Panc1 (cell line): ENCODE measurements around the gene NEMF. TPM values are rescaled to one million over a fixed set of nuclear protein-coding genes. Genes with fewer than 3 reads are reported as not detected.

ENCODE experiments used
- ATAC-seq: fragments of 200-7000 bp; cut with Tn5 transposase; 2 replicates; pipeline ENCODE4 v1.9.1; 2020; ENCODE audit warnings: mild to moderate bottlenecking, moderate library complexity
- BruUV-seq: library from RNA; stranded (reverse); fragments of 400-500 nt; replicated peaks from 2 replicates; lab custom pipeline; 2021; lab: Mats Ljungman, UMichigan
- CTCF ChIA-PET: fragments of 300-600 bp; sonication (Branson Sonifier 250); formaldehyde crosslinking; loops from one replicate; lab custom pipeline; 2022; ENCODE audit warnings: antibody characterized with exemption; lab: Charles Lee
- POLR2A ChIA-PET: fragments of 300-600 bp; sonication (Branson Sonifier 250); formaldehyde crosslinking; loops from one replicate; lab custom pipeline; 2022; ENCODE audit warnings: antibody characterized with exemption; lab: Charles Lee
- DNase-seq: peaks from one replicate; pipeline ENCODE4 v3.0.0-alpha.2; 2010; ENCODE audit warnings: low read depth, low spot score
- H3K27ac ChIP-seq: 2 replicates; pipeline ENCODE4 v1.5.1; 2011; ENCODE audit warnings: mild to moderate bottlenecking, low read length, inconsistent platforms
- H3K27me3 ChIP-seq: fragments of 200-500 bp; sonication (Bioruptor generic); 2 replicates; pipeline ENCODE4 v1.6.0; 2014; ENCODE audit warnings: low read length, inconsistent platforms; ENCODE audit not compliant: control insufficient read depth, insufficient read depth
- H3K36me3 ChIP-seq: fragments of 200-500 bp; sonication (Bioruptor generic); 2 replicates; pipeline ENCODE4 v1.5.1; 2014; ENCODE audit warnings: inconsistent platforms, mild to moderate bottlenecking, low read length, moderate library complexity; ENCODE audit not compliant: control insufficient read depth, insufficient read depth
- H3K4me1 ChIP-seq: 2 replicates; pipeline ENCODE4 v1.5.1; 2011; ENCODE audit warnings: inconsistent platforms, mild to moderate bottlenecking, low read length, moderate library complexity; ENCODE audit not compliant: control insufficient read depth, insufficient read depth
- H3K4me3 ChIP-seq, 2 experiments: 2 replicates each; pipeline ENCODE4 v1.5.1; 2011 to 2012; ENCODE audit warnings: low read depth in 2 of 2, low read length in 2 of 2, mild to moderate bottlenecking in 2 of 2, inconsistent platforms in 1 of 2, moderate library complexity in 1 of 2
- H3K9me3 ChIP-seq: fragments of 200-500 bp; sonication (Bioruptor generic); 2 replicates; pipeline ENCODE4 v1.5.1; 2014; ENCODE audit warnings: low read depth, mild to moderate bottlenecking, inconsistent platforms, low read length, moderate library complexity; ENCODE audit not compliant: control insufficient read depth, insufficient read depth
- POLR2AphosphoS5 ChIP-seq: IDR thresholded peaks from 2 replicates; pipeline ENCODE4 v1.6.1; 2012; ENCODE audit warnings: mild to moderate bottlenecking, low read depth, low read length, moderate library complexity
- SIN3A ChIP-seq: IDR thresholded peaks from 2 replicates; pipeline ENCODE4 v1.6.1; 2012; ENCODE audit warnings: low read depth, mild to moderate bottlenecking, low read length, moderate library complexity, borderline replicate concordance; ENCODE audit not compliant: insufficient read depth
- TCF7L2 ChIP-seq: IDR thresholded peaks from 2 replicates; pipeline ENCODE4 v1.6.1; 2011; ENCODE audit warnings: mild to moderate bottlenecking, low read depth, low read length, inconsistent platforms
- in situ Hi-C: cut with HindIII; loops from 2 replicates; pipeline ENCODE4 v1.10.0; 2016; ENCODE audit warnings: low sequenced_read_pairs, low pct_unique_long_range_greater_than_20kb
- intact Hi-C: fragments of 100-400 bp; cut with micrococcal nuclease; formaldehyde crosslinking; loops from one replicate; pipeline ENCODE4 v1.10.0; 2022; ENCODE audit not compliant: unreplicated experiment
- total RNA-seq: library from RNA; stranded (reverse); gene quantifications from one replicate; pipeline ENCODE4 v1.2.1, GENCODE V29; 2021; ENCODE audit not compliant: unreplicated experiment
- TF ChIP-seq, protein P1 (sequence below), 2 experiments: IDR thresholded peaks; 2 replicates each; pipeline ENCODE4 v1.6.1; 2011 to 2012; ENCODE audit warnings: low read depth in 2 of 2, control low read depth in 1 of 2, low read length in 1 of 2, mild to moderate bottlenecking in 1 of 2, moderate library complexity in 1 of 2; ENCODE audit not compliant: insufficient read depth in 1 of 2
- TF ChIP-seq, protein P2 (sequence below): fragments of 450-650 bp; IDR thresholded peaks from 2 replicates; pipeline ENCODE4 v1.5.1; 2017; ENCODE audit warnings: mild to moderate bottlenecking

NEMF gene
- total RNA-seq, 1 experiment from 2014 or later, result 38.3 TPM

DNA sequence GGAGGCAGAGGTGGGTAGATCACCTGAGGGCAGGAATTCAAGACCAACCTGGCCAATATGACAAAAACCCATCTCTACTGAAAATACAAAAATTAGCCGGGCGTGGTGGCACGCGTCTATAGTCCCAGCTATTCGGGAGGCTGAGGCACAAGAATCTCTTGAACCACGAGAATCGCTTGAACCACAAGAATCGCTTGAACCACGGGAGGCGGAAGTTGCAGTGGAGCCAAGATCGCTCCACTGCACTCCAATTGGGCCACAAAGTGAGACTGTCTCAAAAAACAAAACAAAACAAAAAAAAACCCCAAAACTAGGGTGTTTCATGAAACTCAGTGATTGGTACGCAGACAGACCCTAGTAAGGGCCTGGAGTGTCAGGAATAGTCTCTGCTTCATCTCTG, 33.9 kb upstream of the NEMF start:
- DNase-seq (no peak), ATAC-seq (no peak)
- CTCF ChIA-PET, result no interaction called here
- intact Hi-C loops (no loop called here), in situ Hi-C loops (no loop called here)
- Histone ChIP-seq H3K4me3 (no peak overlapping the region), H3K27me3 (no peaks in the 10 kb centered on the region), H3K9me3 (no peaks in the 10 kb centered on the region), H3K4me1 (no peaks in the 10 kb centered on the region; the same call in 1 of the 2 replicates), H3K27ac (no peak overlapping the region), H3K36me3 (no peaks in the 10 kb centered on the region)
- TF ChIP-seq TCF7L2, result no peak
- no peak for TF ChIP-seq SIN3A
- no peak for TF ChIP-seq POLR2AphosphoS5
- TF ChIP-seq, protein P1, sequence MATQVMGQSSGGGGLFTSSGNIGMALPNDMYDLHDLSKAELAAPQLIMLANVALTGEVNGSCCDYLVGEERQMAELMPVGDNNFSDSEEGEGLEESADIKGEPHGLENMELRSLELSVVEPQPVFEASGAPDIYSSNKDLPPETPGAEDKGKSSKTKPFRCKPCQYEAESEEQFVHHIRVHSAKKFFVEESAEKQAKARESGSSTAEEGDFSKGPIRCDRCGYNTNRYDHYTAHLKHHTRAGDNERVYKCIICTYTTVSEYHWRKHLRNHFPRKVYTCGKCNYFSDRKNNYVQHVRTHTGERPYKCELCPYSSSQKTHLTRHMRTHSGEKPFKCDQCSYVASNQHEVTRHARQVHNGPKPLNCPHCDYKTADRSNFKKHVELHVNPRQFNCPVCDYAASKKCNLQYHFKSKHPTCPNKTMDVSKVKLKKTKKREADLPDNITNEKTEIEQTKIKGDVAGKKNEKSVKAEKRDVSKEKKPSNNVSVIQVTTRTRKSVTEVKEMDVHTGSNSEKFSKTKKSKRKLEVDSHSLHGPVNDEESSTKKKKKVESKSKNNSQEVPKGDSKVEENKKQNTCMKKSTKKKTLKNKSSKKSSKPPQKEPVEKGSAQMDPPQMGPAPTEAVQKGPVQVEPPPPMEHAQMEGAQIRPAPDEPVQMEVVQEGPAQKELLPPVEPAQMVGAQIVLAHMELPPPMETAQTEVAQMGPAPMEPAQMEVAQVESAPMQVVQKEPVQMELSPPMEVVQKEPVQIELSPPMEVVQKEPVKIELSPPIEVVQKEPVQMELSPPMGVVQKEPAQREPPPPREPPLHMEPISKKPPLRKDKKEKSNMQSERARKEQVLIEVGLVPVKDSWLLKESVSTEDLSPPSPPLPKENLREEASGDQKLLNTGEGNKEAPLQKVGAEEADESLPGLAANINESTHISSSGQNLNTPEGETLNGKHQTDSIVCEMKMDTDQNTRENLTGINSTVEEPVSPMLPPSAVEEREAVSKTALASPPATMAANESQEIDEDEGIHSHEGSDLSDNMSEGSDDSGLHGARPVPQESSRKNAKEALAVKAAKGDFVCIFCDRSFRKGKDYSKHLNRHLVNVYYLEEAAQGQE (IDR thresholded peaks at IDR 0.05; ENCODE audit: insufficient read depth in 1 of 2, low read depth in 2 of 2, low read length in 1 of 2), result no peak
- TF ChIP-seq, protein P2, sequence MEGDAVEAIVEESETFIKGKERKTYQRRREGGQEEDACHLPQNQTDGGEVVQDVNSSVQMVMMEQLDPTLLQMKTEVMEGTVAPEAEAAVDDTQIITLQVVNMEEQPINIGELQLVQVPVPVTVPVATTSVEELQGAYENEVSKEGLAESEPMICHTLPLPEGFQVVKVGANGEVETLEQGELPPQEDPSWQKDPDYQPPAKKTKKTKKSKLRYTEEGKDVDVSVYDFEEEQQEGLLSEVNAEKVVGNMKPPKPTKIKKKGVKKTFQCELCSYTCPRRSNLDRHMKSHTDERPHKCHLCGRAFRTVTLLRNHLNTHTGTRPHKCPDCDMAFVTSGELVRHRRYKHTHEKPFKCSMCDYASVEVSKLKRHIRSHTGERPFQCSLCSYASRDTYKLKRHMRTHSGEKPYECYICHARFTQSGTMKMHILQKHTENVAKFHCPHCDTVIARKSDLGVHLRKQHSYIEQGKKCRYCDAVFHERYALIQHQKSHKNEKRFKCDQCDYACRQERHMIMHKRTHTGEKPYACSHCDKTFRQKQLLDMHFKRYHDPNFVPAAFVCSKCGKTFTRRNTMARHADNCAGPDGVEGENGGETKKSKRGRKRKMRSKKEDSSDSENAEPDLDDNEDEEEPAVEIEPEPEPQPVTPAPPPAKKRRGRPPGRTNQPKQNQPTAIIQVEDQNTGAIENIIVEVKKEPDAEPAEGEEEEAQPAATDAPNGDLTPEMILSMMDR, result no peak
- POLR2A ChIA-PET, result no interaction called here
- BruUV-seq, result no TSS peak

DNA sequence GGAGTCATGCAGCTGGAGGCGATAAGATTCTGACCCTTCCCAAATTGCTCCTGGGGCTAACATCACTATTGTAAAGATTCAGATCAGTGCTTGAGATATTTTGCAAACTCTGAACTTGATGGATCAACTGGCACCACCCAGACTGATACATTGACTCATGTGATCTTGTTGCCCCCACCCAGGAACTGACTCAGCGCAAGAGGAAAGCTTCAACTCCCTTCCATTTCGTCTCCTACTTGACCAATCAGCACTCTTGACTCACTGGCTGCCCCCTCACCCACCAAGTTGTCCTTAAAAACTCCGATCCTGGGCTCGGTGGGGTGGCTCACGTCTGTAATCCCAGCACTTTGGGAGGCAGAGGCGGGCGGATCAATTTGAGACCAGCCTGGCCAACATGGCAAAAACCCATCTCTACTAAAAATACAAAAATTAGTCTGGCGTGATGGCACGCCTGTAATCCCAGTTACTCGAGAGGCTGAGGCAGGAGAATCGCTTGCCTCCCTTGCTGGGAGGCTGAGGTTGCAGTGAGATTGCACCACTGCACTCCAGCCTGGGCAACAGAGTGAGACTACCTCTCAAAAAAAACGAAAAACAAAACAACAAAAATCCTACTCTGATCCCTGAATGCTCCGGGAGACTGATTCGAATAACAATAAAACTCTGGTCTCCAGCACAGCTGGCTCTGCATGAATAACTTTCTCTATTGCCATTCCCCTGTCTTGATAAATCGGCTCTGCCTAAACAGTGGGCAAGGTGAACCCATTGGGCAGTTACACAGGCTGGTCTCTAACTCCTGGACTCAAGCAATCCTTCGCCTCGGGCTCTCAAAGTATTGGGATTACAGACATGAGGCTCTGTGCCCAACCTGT, 30.5 kb upstream of the NEMF start:
- Histone ChIP-seq H3K4me1 (peaks cover 14% of the 10 kb centered on the region; the same call in 1 of the 2 replicates), H3K36me3 (no peaks in the 10 kb centered on the region), H3K27ac (peak overlapping the region; percentile 12; the same call in 1 of the 2 replicates), H3K4me3 (no peak overlapping the region), H3K9me3 (no peaks in the 10 kb centered on the region), H3K27me3 (no peaks in the 10 kb centered on the region)
- BruUV-seq, result no TSS peak
- CTCF ChIA-PET, result no interaction called here
- no peak for TF ChIP-seq TCF7L2
- TF ChIP-seq POLR2AphosphoS5, result no peak
- no peak for TF ChIP-seq SIN3A
- TF ChIP-seq, protein P2, result no peak
- TF ChIP-seq, protein P1 (IDR thresholded peaks at IDR 0.05; ENCODE audit: insufficient read depth in 1 of 2, low read depth in 2 of 2, low read length in 1 of 2), result no peak
- intact Hi-C loops (no loop called here), in situ Hi-C loops (no loop called here)
- ATAC-seq (no peak), DNase-seq (no peak)
- POLR2A ChIA-PET, result no interaction called here
